ENCODE measurements around the gene GRID2. TPM values are rescaled to one million over a fixed set of nuclear protein-coding genes. Genes with fewer than 3 reads are reported as not detected.

GRID2 gene
- total RNA-seq, 6 experiments from 2014 or later, result not detected

- no peaks in the 10 kb centered on the region for H3K4me1 Mint-ChIP-seq (ENCODE audit: low read depth)
- DNase-seq, result no peak
- peaks cover 8% of the 10 kb centered on the region for H3K9me3 Mint-ChIP-seq
- no peak for TF ChIP-seq CTCF (IDR thresholded peaks at IDR 0.05)
- H3K36me3 Mint-ChIP-seq (ENCODE audit: low read depth), result no peaks in the 10 kb centered on the region
- no peak overlapping the region for H3K4me3 Mint-ChIP-seq
- H3K27ac Mint-ChIP-seq, result no peak overlapping the region
- H3K27me3 Mint-ChIP-seq (ENCODE audit: insufficient read depth), result no peaks in the 10 kb centered on the region; the same call in 1 of the 2 replicates
Observed at GRCh38 chr4:92279296-92279695, 24.5 kb upstream of the GRID2 start.

- TF ChIP-seq CTCF (IDR thresholded peaks at IDR 0.05), result peak; percentile 25; the same call in 1 of the 2 replicates
- DNase-seq, result no peak
- Mint-ChIP-seq H3K4me3 (no peak overlapping the region), H3K27me3 (ENCODE audit: insufficient read depth) (peaks cover 4% of the 10 kb centered on the region; the same call in 1 of the 2 replicates), H3K36me3 (ENCODE audit: low read depth) (no peaks in the 10 kb centered on the region), H3K9me3 (no peaks in the 10 kb centered on the region; the same call in 1 of the 2 replicates), H3K27ac (no peak overlapping the region), H3K4me1 (ENCODE audit: low read depth) (no peaks in the 10 kb centered on the region)
Observed at GRCh38 chr4:92299152-92299551, 4.6 kb upstream of the GRID2 start.

- H3K36me3 Mint-ChIP-seq (ENCODE audit: low read depth), result no peaks in the 10 kb centered on the region
- H3K9me3 Mint-ChIP-seq, result no peaks in the 10 kb centered on the region; the same call in 1 of the 2 replicates
- H3K4me3 Mint-ChIP-seq, result no peak overlapping the region; the same call in 1 of the 2 replicates
- no peak for DNase-seq
- H3K4me1 Mint-ChIP-seq (ENCODE audit: low read depth), result peaks cover 7% of the 10 kb centered on the region; the same call in 1 of the 2 replicates
- peaks cover 20% of the 10 kb centered on the region; the same call in 1 of the 2 replicates for H3K27me3 Mint-ChIP-seq (ENCODE audit: insufficient read depth)
- no peak overlapping the region for H3K27ac Mint-ChIP-seq
- no peak for TF ChIP-seq CTCF (IDR thresholded peaks at IDR 0.05)
Observed at GRCh38 chr4:92304121-92304520, 355 bp downstream of the GRID2 start.

- H3K9me3 Mint-ChIP-seq, result no peaks in the 10 kb centered on the region; the same call in 1 of the 2 replicates
- no peaks in the 10 kb centered on the region for H3K36me3 Mint-ChIP-seq (ENCODE audit: low read depth)
- no peak overlapping the region for H3K4me3 Mint-ChIP-seq
- peaks cover 20% of the 10 kb centered on the region; the same call in 1 of the 2 replicates for H3K27me3 Mint-ChIP-seq (ENCODE audit: insufficient read depth)
- TF ChIP-seq CTCF (IDR thresholded peaks at IDR 0.05), result no peak
- H3K4me1 Mint-ChIP-seq (ENCODE audit: low read depth), result peaks cover 7% of the 10 kb centered on the region; the same call in 1 of the 2 replicates
- no peak for DNase-seq
- H3K27ac Mint-ChIP-seq, result no peak overlapping the region
Observed at GRCh38 chr4:92304606-92305005, 840 bp downstream of the GRID2 start.

- no peak for TF ChIP-seq CTCF (IDR thresholded peaks at IDR 0.05)
- H3K4me1 Mint-ChIP-seq (ENCODE audit: low read depth), result peaks cover 7% of the 10 kb centered on the region; the same call in 1 of the 2 replicates
- peaks cover 20% of the 10 kb centered on the region; the same call in 1 of the 2 replicates for H3K27me3 Mint-ChIP-seq (ENCODE audit: insufficient read depth)
- no peak for DNase-seq
- no peaks in the 10 kb centered on the region for H3K36me3 Mint-ChIP-seq (ENCODE audit: low read depth)
- H3K4me3 Mint-ChIP-seq, result no peak overlapping the region
- no peaks in the 10 kb centered on the region; the same call in 1 of the 2 replicates for H3K9me3 Mint-ChIP-seq
- H3K27ac Mint-ChIP-seq, result no peak overlapping the region
Observed at GRCh38 chr4:92305148-92305877, 1.5 kb downstream of the GRID2 start.
